Endothelial cell of umbilical vein (primary cell): ENCODE measurements around the gene SAMSN1. TPM values are rescaled to one million over a fixed set of nuclear protein-coding genes. Genes with fewer than 3 reads are reported as not detected.

Experiments used
- BruUV-seq: library from RNA; stranded (reverse); fragments of 400-500 nt; replicated peaks from 2 replicates; lab custom pipeline; 2021; lab: Mats Ljungman, UMichigan
- CTCF ChIA-PET: fragments of 300-600, 350-600 bp; sonication (Branson Sonifier 250); formaldehyde crosslinking; loops from one replicate; lab custom pipeline; 2021; ENCODE audit warnings: antibody characterized with exemption, inconsistent platforms; lab: Charles Lee
- POLR2A ChIA-PET: fragments of 300-600, 350-600 bp; sonication (Branson Sonifier 250); formaldehyde crosslinking; loops from one replicate; lab custom pipeline; 2021; ENCODE audit warnings: antibody characterized with exemption, inconsistent platforms; lab: Charles Lee
- DNase-seq: peaks from one replicate; pipeline ENCODE4 v3.0.0-alpha.2; 2011; ENCODE audit warnings: low read depth, low spot score
- FAIRE-seq: peaks from 2 replicates; lab custom pipeline; 2011; peaks lifted over from hg19 to GRCh38; lab: Jason Lieb, UNC
- H2AFZ ChIP-seq: 2 replicates; pipeline ENCODE4 v1.6.0; 2012; ENCODE audit warnings: low read depth, low read length, control low read depth, inconsistent platforms
- H3K27ac ChIP-seq: 2 replicates; pipeline ENCODE4 v1.5.1; 2011; ENCODE audit warnings: low read depth, mild to moderate bottlenecking, control low read depth, low read length, moderate library complexity; ENCODE audit not compliant: insufficient read depth
- H3K27me3 ChIP-seq, 2 experiments: 2 replicates each; pipeline versions ENCODE4 v1.6.0 to v1.6.1; 2011; ENCODE audit warnings: low read length in 2 of 2, mixed read lengths in 1 of 2; ENCODE audit not compliant: control insufficient read depth in 2 of 2, insufficient read depth in 2 of 2
- H3K36me3 ChIP-seq, 2 experiments: 2 replicates in 1 of 2; 3 replicates in 1 of 2; pipeline ENCODE4 v1.5.1; 2011; ENCODE audit warnings: low read length in 2 of 2, mild to moderate bottlenecking in 1 of 2, moderate library complexity in 1 of 2; ENCODE audit not compliant: control insufficient read depth in 2 of 2, insufficient read depth in 2 of 2; ENCODE audit errors: extremely low read depth in 1 of 2
- H3K4me1 ChIP-seq: 3 replicates; pipeline ENCODE4 v1.5.1; 2011; ENCODE audit warnings: mild to moderate bottlenecking, low read length; ENCODE audit not compliant: control insufficient read depth, insufficient read depth; ENCODE audit errors: extremely low read depth
- H3K4me2 ChIP-seq: 2 replicates; pipeline ENCODE4 v1.6.1; 2011; ENCODE audit warnings: low read length, control low read depth, mixed read lengths; ENCODE audit not compliant: insufficient read depth
- H3K4me3 ChIP-seq, 3 experiments: fragments of 200-600 bp in 1 of 3; sonication (generic), shearing (Covaris generic) in 1 of 3; replicated peaks in 1 of 3; 2 replicates each; pipeline ENCODE4 v1.5.1; 2011 to 2016; ENCODE audit warnings: control low read depth in 3 of 3, low read length in 3 of 3, mild to moderate bottlenecking in 2 of 3, inconsistent platforms in 1 of 3, low read depth in 1 of 3, moderate library complexity in 1 of 3; ENCODE audit not compliant: insufficient read depth in 1 of 3
- H3K79me2 ChIP-seq: 2 replicates; pipeline ENCODE4 v1.6.0; 2012; ENCODE audit warnings: low read length, inconsistent platforms; ENCODE audit not compliant: control insufficient read depth, insufficient read depth
- H3K9ac ChIP-seq: replicated peaks from 2 replicates; pipeline ENCODE3; 2011; ENCODE audit warnings: low read length, control low read depth; ENCODE audit not compliant: insufficient read depth; ENCODE audit errors: extremely low read depth
- H3K9me1 ChIP-seq: replicated peaks from 3 replicates; pipeline ENCODE4 v1.6.0; 2011; ENCODE audit warnings: mild to moderate bottlenecking, low read length; ENCODE audit not compliant: control insufficient read depth, insufficient read depth; ENCODE audit errors: extremely low read depth
- H3K9me3 ChIP-seq: replicated peaks from 2 replicates; pipeline ENCODE4 v1.5.1; 2012; ENCODE audit warnings: low read length, inconsistent platforms; ENCODE audit not compliant: control insufficient read depth, insufficient read depth
- H4K20me1 ChIP-seq: replicated peaks from 2 replicates; pipeline ENCODE3; 2011; ENCODE audit warnings: mild to moderate bottlenecking, low read length; ENCODE audit not compliant: control insufficient read depth, insufficient read depth; ENCODE audit errors: extremely low read depth
- EZH2 ChIP-seq: IDR thresholded peaks from 2 replicates; pipeline ENCODE4 v1.6.1; 2012; ENCODE audit warnings: borderline replicate concordance, low read depth, mild to moderate bottlenecking, moderate library complexity, low read length, inconsistent platforms; ENCODE audit not compliant: severe bottlenecking
- FOS ChIP-seq: IDR thresholded peaks from 2 replicates; pipeline ENCODE4 v1.6.1; 2011; ENCODE audit warnings: mild to moderate bottlenecking, low read length, moderate library complexity, borderline replicate concordance; ENCODE audit not compliant: insufficient read depth
- GATA2 ChIP-seq: IDR thresholded peaks from 2 replicates; pipeline ENCODE4 v1.7.0; 2011; ENCODE audit warnings: low read depth, mild to moderate bottlenecking, moderate library complexity, mixed read lengths, low read length; ENCODE audit not compliant: insufficient read length, insufficient read depth
- JUN ChIP-seq: IDR thresholded peaks from 2 replicates; pipeline ENCODE4 v1.6.1; 2011; ENCODE audit warnings: borderline replicate concordance, low read depth; ENCODE audit not compliant: insufficient read length, insufficient read depth
- MYC ChIP-seq: IDR thresholded peaks from one replicate; pipeline ENCODE4 v1.6.1; 2011; ENCODE audit warnings: mild to moderate bottlenecking, low read depth, low read length
- POLR2A ChIP-seq: IDR thresholded peaks from 2 replicates; pipeline ENCODE4 v1.6.1; 2012; ENCODE audit warnings: low read depth, mild to moderate bottlenecking, control low read depth, low read length
- POLR2AphosphoS5 ChIP-seq: IDR thresholded peaks from 2 replicates; pipeline ENCODE4 v1.6.1; 2012; ENCODE audit warnings: low read depth, mild to moderate bottlenecking, control low read depth, low read length, moderate library complexity; ENCODE audit not compliant: insufficient read depth
- dilution Hi-C: fragments of 300-500 bp; cut with MboI; formaldehyde crosslinking; loops from one replicate; pipeline ENCODE4 v1.15.0; 2019; ENCODE audit warnings: low sequenced_read_pairs; ENCODE audit not compliant: extremely low pct_ligation_motif_present
- intact Hi-C: fragments of 100-400 bp; cut with micrococcal nuclease; formaldehyde crosslinking; loops from one replicate; pipeline ENCODE4 v1.10.0; 2022
- polyA plus RNA-seq, 4 experiments: library from polyadenylated mRNA; depleted of rRNA in 3 of 4; stranded (reverse) in 3 of 4; unstranded in 1 of 4; fragments of >200 nt; gene quantifications; 2 replicates each; pipeline versions ENCODE4 v1.2.1 to v1.2.3, GENCODE V29; 2011 to 2012; ENCODE audit warnings: missing spikeins in 1 of 4
- total RNA-seq: library from RNA; stranded (reverse); gene quantifications from 2 replicates; pipeline ENCODE4 v1.2.3, GENCODE V29; 2021
- TF ChIP-seq, protein P1 (sequence below), 2 donors: IDR thresholded peaks; 1 replicate in 1 of 2; 2 replicates in 1 of 2; pipeline ENCODE4 v1.5.1; 2011; ENCODE audit warnings: low read length in 2 of 2, mild to moderate bottlenecking in 2 of 2, moderate library complexity in 2 of 2, control low read depth in 1 of 2, inconsistent platforms in 1 of 2, low read depth in 1 of 2; ENCODE audit not compliant: insufficient read depth in 1 of 2; ENCODE audit errors: extremely low read depth in 1 of 2
- TF ChIP-seq, protein P2 (sequence below): IDR thresholded peaks from 2 replicates; pipeline ENCODE4 v1.6.1; 2011; ENCODE audit not compliant: insufficient read depth, insufficient read length

The SAMSN1 gene
- total and polyA plus RNA-seq, 2 donors (not counting 3 experiments of a cell fraction or from before 2014, with no cell fraction given): 2.5 to 5.3 TPM

DNA sequence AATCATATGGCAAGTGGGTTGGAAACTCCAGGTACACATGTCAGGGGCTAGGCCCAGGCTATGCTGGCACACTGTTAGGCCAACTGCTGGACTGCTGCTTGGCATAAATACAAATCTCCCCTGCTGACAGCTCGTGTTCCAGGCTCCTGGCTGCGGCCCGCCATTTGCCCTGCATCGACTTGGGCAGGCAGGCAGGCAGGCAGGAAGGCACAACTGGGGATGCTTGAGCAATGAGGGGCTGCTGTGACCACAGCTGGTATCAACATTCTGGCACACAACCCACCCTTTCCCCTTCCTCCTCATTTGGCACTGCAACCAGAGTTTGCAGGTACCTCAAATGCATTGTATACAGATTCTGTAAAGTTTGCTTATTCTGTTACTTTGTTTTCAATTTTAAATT is 53.2 kb downstream of the SAMSN1 start:
- DNase-seq (no peak), FAIRE-seq (no peak)
- H3K9ac ChIP-seq: no peak overlapping the region
- no peaks in the 10 kb centered on the region for H3K27me3 ChIP-seq
- H4K20me1 ChIP-seq: no peaks in the 10 kb centered on the region
- H3K4me1 ChIP-seq: no peaks in the 10 kb centered on the region
- no peaks in the 10 kb centered on the region for H3K36me3 ChIP-seq
- POLR2A ChIA-PET: no interaction called here
- dilution Hi-C loops: no loop called here
- H3K27ac ChIP-seq: no peak overlapping the region
- TF ChIP-seq, protein P1, sequence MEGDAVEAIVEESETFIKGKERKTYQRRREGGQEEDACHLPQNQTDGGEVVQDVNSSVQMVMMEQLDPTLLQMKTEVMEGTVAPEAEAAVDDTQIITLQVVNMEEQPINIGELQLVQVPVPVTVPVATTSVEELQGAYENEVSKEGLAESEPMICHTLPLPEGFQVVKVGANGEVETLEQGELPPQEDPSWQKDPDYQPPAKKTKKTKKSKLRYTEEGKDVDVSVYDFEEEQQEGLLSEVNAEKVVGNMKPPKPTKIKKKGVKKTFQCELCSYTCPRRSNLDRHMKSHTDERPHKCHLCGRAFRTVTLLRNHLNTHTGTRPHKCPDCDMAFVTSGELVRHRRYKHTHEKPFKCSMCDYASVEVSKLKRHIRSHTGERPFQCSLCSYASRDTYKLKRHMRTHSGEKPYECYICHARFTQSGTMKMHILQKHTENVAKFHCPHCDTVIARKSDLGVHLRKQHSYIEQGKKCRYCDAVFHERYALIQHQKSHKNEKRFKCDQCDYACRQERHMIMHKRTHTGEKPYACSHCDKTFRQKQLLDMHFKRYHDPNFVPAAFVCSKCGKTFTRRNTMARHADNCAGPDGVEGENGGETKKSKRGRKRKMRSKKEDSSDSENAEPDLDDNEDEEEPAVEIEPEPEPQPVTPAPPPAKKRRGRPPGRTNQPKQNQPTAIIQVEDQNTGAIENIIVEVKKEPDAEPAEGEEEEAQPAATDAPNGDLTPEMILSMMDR (IDR thresholded peaks at IDR 0.05; ENCODE audit: extremely low read depth in 1 of 2, insufficient read depth in 1 of 2, low read depth in 1 of 2, low read length in 2 of 2): no peak
- no peak for TF ChIP-seq JUN
- no peak for TF ChIP-seq POLR2A
- TF ChIP-seq FOS: no peak
- no peak for TF ChIP-seq GATA2
- TF ChIP-seq MYC: no peak
- no peak for TF ChIP-seq EZH2
- TF ChIP-seq, protein P2, sequence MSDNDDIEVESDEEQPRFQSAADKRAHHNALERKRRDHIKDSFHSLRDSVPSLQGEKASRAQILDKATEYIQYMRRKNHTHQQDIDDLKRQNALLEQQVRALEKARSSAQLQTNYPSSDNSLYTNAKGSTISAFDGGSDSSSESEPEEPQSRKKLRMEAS: no peak
- TF ChIP-seq POLR2AphosphoS5: no peak
- no peaks in the 10 kb centered on the region for H3K79me2 ChIP-seq
- BruUV-seq: no TSS peak
- no peak overlapping the region for H2AFZ ChIP-seq
- no peaks in the 10 kb centered on the region for H3K9me3 ChIP-seq
- H3K4me3 ChIP-seq: no peak overlapping the region
- no peak overlapping the region for H3K4me2 ChIP-seq
- H3K9me1 ChIP-seq: no peaks in the 10 kb centered on the region
- intact Hi-C loops: no loop called here
- CTCF ChIA-PET: no interaction called here
